ENCODE results near the gene IP6K2. TPM values are rescaled to one million over a fixed set of nuclear protein-coding genes. Genes with fewer than 3 reads are reported as not detected.
A peak's percentile ranks its signal among the peaks of the same experiment; 100 is the strongest.

Gene IP6K2
- total RNA-seq, 1 donor from 2014 or later, result 23.9 TPM

DNA sequence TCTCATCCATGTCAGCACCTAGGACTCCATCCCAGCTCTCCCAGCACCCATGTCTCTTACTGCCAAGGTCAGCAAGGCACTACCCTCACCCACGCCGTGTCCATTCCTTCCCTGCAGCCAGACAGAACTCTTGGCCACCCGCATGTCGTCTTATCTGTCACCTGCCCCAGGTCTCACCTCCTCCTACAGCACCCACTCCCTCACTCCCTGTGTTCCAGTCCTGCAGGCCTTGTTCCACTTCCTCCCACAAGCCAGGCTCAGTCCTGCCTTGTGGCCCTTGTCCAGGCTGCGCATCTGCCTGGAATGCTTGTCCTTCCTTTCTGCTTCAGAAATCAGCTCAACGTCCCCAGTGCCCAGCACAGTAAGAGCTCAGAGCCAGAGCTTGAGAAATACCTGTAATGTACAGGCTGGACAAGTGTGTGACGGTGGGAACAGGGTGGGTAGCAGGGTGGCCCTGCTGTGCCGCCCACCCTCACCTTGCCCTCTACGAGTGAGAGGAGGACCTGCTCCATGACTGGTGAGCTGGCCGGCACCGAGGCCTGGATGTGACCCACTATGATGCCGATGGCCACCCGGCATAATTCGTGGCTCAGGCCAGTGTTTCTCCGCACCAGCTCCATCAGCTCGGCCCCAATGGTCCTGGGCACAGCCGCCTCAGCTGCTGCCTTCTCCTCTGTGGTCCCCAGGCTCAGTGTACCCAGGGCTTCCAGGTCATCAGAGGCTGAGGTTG lies 36.0 kb downstream of the IP6K2 start:
- intact Hi-C loops (cut with DNase I), result no loop called here
- no peak for DNase-seq (ENCODE audit: low spot score)

DNA sequence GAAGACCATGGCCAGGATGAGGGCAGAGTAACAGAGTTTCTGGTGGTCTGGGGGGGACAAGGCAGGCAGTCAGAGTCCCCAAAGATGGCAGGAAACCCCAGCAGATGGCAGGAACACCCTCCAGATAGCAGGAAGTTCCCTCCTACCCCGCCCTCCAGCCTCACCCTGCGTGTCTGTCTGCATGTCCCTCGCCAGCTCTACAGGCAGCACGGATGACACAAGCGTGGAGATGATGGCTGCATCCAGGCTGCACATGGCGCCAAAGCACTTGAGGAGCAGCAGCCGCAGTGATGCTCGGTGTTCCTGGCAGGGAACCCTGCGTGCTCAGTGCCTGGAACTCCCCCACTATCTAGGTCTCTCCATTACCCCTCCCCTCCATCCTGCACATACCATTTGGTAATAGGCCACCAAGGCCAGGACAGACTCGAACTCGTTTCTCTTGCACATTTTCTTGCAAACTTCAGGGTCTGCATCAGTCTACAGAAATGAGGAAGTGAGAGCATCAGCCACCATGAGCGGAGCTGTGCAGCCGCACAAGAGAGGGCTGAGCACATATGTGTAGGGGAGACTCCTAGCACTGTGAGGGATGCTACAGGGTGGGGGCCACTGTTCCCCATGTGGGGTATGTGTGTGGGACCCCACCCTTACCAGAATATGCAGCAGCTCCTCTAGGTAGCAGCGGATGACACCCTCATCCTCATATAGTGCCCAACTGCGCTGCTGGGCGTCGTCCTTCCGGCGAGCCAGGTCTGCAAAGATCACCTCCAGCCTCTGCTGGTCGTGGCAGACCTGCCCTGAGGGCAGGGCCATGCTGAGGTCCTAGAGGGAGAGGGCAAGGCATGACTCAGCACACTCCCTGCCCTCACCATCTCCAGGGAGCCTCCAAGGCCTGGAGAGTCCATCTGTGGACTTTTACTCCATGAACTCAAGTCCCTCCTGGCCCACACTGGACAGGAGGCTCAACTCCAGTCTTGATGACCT lies 37.3 kb downstream of the IP6K2 start:
- DNase-seq (ENCODE audit: low spot score), result no peak
- intact Hi-C loops (cut with DNase I), result no loop called here

DNA sequence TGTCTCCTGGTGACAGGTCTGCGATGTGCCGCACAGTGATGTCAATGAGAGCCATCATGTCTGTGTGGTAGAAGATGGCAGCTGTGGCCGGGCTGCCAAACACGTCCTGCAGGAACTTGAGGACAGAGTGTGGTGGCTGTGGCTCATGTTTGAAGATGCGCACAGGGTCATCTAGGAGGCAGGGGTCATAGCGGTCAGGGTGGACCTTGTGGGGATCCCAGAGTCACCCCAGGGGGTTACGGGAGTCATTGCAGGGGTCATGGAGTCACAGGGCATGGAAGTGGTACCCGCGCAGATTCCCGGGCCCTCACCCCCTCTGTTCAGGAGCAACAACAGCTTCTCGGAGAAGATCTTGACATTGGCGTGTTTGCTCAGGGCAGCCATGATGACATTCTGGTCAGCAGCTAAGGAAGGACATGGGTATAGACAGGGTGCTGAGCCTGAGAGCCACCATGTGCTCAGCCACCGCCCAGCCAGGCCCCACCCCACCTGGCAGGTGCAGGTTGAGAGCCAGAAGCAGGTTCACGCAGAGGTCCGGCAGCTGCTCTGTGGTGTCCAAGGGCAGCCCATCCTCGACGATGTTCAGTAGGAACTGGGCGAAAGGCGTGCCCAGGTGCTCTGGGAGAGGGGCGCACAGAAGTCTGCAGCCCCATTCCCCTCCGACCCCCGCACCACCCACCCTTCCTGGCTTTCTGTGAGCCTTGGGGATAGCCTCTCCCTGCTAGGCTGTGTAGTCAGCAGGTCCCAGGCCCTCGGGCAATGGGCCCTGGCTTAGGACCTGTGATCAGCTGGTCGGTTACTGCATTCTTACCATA lies 38.2 kb downstream of the IP6K2 start:
- intact Hi-C loops (cut with DNase I), result no loop called here
- no peak for DNase-seq (ENCODE audit: low spot score)

DNA sequence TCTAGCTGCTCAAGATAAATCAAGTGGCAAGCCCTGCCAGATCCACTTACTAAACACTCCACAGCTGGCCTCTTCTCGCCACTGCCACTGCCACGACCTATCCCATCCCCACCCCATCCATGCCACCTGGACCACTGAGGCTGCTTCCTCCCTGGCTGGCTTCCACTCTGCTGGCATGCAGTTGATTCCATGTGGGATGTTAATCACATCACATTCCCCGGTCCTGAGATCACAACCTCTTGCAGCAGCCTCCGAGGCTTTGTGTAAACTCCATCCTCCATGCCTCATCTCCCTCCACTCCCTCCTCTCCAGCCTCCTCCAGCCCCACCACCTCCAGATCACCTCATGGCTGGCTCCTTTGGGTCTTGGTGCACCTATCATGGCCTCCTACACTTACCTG lies 39.0 kb downstream of the IP6K2 start:
- intact Hi-C loops (cut with DNase I), result no loop called here
- no peak for DNase-seq (ENCODE audit: low spot score)

DNA sequence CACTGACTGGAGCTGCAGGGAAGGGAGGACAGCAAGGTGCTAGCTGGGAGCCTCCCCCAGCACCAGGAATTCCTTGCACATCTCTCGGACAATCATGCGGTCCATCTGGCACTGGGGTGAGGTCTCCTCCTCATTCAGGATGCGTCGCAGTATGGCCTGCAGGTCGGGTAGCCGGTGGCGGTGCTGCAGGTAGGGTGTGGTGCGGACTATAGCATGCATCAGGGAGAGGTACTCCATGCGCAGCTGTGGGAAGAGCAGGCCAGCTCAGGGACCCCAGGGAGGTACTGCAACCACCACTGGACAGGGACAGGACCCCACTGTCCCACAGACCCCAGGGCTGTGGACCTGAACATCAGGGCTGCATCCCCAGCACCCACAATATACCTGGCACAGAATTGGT lies 42.5 kb downstream of the IP6K2 start:
- intact Hi-C loops (cut with DNase I), result no loop called here
- DNase-seq (ENCODE audit: low spot score), result no peak

DNA sequence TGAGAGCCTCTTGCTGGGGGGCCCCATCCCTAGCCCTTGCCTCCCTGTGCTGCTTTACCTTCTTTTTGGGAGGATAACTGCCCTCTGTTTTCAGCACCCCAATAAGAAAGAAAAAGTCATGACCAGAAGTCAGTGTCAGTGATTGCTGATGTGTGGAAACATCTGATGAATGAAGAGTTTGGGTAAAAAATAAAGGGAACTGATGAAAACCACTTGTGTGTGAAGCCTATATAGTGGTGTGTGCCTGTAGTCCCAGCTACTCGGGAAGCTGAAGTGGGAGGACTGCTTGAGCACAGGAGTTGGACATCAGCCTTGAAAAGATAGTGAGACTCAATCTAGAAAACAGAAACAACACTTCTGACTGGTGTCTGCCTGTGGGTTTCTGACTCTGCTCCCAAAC lies 44.5 kb downstream of the IP6K2 start:
- intact Hi-C loops (cut with DNase I), result no loop called here
- no peak for DNase-seq (ENCODE audit: low spot score)

DNA sequence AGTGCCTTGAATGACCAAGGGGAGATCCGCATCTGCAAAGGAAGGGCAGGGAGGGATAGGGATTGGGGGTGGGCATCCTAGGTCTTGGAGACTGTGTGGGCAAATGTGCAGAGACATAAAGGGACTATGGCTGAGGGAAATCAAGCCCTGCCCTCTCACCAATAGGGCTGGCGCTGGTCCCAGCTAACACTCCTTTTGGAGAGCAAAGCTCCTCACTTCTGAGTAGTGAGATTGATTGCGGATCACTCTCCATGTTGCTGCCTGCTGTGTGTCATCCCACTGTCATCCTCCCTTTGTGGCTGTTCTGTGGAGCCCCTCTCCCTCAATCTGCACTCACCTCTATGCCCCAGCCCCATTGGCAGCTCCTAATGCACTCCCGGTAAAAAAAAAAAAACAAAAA lies 52.1 kb downstream of the IP6K2 start:
- intact Hi-C loops (cut with DNase I), result no loop called here
- no peak for DNase-seq (ENCODE audit: low spot score)

DNA sequence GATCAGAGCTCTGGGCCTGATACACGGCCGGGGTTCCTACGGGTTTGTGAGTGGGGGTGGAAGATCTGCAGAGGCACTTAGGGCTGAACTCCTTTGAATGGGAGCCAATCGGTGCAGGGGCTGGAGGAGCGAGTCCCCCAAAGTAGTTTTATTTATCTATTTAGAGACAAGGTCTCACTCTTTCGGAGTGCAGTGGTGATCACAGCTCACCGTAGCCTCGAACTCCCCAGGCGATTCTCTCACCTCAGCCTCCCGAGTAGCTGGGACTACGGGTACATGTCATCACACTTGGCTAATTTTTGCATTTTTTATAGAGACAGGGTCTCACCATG lies 52.7 kb downstream of the IP6K2 start:
- intact Hi-C loops (cut with DNase I), result no loop called here

DNA sequence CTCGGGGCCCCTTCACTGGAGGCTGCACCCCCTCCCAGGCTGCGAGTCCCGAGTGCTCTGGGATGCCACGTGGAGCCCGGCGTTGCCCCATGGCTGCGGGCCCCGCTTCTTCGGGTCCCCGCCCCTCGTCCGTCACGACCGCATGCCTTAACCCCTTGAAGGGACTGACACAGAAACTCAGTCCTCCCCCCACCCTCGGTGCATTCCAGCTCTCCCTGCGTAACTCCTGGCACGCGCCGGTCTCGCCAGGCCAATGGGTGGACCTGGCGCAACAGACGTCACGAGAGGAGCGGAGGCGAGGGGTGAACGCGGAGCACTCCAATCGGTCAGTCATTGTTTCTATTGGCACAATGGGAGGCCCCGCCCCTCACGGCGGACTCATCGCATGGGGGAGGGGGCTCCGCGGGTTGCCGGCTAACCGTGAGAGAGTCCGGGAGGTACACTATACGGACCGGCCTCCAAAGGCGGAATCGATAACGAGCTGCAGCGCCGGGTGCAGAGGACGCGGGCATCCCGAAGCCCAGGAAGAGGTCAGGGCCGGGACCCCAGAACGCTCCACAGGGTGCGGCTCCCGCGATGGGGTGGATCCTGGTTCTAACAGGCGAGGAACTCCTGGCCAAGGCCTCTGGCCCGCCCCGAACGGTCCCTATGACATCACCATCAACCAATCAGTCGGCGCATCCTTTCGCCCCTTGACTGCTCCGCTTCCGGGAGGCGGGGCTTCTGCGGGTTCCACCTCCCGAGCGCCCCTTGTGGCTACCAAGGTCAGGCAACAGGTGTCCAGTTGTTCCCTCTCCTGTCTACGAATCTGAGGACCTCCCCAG lies 53.3 kb downstream of the IP6K2 start:
- intact Hi-C loops (cut with DNase I), result no loop called here
- peak; percentile 93 for DNase-seq (ENCODE audit: low spot score)

More for the DNA sequence above, 52.7 kb downstream of the IP6K2 start:
- DNase-seq (ENCODE audit: low spot score), result no peak

DNA sequence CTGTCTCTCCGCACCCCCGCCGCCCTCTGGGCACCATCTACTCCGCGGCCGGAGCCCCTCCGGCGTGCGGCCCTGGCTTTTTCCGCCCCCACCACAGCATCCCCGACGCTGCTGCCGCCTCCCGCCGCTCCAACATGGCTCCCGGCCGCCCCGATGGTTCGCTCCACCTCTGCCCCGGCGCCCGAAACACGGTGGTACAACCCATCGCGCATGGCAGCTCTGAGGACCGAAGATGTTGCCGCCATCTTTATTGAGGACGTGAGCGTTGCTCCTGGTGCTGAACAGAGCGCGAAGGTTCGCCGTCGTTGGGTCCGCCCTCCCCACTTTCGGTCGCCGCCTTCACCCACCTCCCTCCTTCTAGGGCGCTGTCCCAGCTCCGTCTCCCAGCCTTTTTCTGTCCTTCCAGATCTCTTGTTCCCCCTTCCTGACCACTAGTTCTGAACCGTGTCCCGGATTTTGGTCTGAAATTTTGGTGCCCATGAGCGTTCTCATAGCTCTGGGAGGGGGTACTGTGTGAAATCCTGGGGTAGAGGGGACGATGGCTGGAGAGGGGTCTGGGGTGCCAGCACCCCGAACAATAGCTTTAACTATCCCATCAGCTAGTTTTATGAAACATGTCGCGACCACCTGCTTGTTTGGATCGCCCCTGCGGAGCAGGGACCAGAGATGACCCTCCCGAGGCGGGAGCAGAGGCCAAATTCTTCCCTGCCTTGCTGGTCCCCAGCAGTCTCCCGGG lies 54.1 kb downstream of the IP6K2 start, which contains the start of gene CELSR3:
Gene CELSR3, minus strand, starts transcription at position 134 of the 736 bp plus-strand sequence. CDS start 252 bp downstream, outside the sequence.
- DNase-seq (ENCODE audit: low spot score), result no peak
- intact Hi-C loops (cut with DNase I), result no loop called here

DNA sequence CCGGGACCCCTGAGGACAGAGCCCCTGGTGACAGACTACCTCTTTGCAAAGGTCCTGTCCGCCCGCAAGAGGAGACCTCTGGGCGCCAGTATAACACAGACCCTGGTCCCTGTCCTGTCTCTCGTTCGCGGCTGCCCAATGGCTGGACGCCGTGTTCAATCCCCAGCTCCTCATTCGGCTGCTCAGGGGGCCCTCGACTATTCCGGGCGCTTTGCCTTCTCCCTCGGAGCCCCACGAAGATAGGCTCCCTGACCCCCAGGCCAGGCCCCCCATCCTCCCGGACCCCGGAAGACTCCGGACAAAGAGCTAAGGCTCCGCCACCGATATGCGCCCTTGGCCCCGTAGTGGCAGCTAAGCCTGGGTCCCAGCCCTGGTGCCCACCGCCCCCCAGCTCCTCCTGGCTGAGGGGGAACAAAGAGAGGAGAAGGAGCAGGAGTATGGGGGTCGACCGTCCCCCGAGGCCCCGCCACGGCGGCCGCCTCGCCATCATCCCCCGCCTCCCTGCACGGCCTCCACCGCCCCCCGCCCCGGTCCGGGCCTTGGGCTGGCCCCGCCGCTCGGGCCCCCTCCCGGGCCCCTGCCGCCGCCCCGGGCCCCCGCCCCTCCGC lies 54.8 kb downstream of the IP6K2 start:
- intact Hi-C loops (cut with DNase I), result no loop called here
- no peak for DNase-seq (ENCODE audit: low spot score)

DNA sequence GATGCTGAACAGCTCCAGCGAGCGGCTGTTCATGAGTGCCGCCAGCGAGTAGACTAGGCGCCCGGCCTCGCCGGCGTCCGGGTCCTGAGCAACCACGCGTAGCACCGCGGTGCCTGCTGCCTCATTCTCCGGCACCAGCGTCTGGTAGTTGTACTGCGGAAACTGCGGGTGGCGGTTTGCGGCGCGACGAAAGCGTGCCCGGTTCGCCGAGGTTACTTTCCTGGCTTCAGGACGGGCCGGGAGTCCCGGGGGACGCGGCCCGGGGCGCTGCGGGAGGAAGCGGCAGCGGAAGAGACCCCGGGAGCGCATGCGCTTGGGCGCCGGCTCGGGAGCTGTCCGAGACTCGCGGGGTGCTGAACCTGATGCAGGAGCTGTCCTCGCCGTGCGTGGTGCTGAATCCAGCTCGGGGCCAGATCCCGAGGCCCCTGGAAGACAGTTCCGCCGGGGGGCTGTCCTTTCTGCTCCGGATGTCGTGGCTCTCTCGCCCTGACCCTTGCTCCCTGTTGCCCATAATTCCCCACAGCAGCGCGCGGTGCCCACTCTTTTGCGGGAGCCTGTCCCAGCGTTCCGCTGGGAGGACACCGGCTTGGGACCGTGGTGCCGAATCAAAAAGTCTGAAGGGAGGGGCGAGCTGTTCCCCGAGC lies 55.4 kb downstream of the IP6K2 start:
- DNase-seq (ENCODE audit: low spot score), result peak; percentile 84

DNA sequence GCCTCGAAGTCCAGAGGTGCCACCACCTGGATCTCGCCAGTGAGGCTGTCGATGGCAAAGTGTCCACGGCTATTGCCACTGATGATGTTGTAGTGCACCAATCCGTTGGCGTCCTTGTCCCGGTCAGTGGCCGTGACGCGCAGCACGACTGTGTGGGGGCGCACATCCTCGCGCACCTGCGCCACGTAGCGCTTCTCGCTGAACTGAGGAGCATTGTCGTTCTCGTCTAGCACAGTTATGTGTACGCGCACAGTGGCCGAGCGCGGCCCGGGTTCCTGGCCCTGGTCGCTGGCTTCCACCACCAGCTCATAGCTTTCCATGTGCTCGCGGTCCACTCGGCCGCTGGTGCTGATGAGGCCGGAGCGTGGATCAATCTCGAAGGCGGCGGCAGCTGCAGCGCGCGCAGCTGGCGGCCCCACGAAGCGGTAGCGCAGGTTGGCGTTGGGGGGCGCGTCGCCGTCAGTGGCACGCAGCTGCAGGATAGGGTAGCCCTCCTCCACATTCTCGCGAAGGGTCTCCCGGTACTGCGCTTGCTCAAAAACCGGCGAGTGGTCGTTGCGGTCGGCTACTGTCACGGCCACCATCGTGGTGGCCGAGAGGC lies 56.1 kb downstream of the IP6K2 start:
- intact Hi-C loops (cut with DNase I), result no loop called here
- DNase-seq (ENCODE audit: low spot score), result no peak

More for the DNA sequence above, 55.4 kb downstream of the IP6K2 start:
- intact Hi-C loops (cut with DNase I), result no loop called here

DNA sequence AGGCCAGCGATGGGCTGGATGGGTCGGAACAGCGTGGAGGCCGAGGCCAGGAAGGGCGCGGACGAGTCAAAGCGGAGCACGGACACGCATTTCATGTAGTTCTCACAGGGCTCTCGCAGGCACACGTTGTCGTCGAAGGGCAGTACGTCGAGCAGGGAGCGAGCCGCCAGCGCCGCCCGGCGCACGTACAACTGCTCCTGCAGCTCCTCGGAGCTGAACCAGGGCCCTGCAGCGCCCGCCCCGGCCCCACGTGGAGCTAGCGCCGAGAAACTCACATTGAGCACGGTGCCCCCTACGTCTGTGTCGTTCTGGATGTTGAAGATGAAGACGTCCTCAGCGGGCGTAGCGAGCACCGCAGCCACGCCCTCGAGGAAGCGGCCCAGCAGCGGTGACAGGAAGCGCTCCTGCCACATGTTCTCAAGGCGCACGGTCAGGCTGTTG lies 60.2 kb downstream of the IP6K2 start:
- no peak for DNase-seq (ENCODE audit: low spot score)
- intact Hi-C loops (cut with DNase I), result loop anchor here (1.0 kb wide), 1 partner anchor 22 kb away; the partner anchor contains the start of gene SLC26A6

DNA sequence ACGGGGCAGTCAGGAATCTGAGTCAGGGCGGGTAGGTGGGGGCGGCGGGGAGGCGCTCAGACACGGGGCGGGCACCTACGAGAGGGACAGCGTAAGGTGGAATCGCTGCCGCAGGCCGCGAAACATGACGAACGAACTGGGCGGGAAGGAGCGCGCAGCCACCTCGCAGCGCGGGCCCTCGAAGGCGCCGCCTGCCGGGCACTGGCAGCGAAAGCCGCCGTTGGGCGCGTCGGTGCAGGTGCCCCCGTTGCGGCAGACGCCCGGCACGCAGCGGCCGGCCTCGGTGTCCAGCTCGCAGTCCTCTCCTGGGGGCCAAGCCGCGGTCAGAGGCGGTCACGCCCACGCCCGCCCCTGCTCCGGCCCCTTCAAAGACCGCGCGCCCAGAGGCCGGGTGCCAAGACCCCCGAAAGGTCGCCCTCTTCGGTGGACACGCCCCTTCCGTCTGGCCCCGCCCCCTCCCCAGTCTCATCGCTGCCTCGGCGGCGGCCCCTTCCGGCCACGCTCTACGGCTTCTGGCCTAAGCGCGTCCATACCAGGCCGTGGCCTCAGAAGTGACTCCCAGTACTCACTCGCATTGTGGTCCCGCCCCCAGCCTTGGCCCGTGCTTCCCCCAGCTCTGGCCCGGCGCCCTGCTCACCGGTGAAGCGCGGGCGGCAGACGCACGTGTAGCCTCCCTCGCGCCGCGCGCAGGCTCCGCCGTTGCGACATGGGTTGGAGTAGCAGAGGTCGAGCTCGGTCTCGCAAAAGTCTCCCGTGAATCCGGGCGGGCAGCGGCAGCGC lies 60.8 kb downstream of the IP6K2 start:
- DNase-seq (ENCODE audit: low spot score), result peak; percentile 91
- intact Hi-C loops (cut with DNase I), result loop anchor here (1.0 kb wide), 1 partner anchor 21 kb away; the partner anchor contains the start of gene SLC26A6

DNA sequence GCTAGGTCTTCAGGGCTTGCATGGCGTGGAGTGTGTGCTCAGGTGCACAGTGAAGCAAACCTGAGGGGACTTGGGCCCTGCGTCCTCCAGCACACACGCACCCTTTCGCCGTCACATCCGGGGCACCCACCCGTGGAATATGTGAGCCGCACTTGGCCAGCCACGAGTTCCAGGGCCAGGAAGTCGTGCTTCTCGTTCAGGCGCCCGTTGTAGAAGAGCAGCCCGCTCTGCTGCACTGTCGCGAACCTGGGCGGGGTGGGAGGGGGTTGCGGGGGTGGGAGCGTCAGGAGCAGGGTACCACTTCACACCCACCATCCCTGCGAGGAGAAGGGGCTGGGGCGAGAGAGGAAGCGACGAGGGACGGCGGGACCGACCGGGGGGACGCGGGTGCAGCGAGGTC lies 61.4 kb downstream of the IP6K2 start:
- DNase-seq (ENCODE audit: low spot score), result no peak
- intact Hi-C loops (cut with DNase I), result loop anchor here (1.0 kb wide), 1 partner anchor 20 kb away; the partner anchor contains the start of gene SLC26A6

Data from cardiac septum (tissue), 1 donor.